Calu3 (cell line): ENCODE data around the gene KAZN. TPM values are rescaled to one million over a fixed set of nuclear protein-coding genes. Genes with fewer than 3 reads are reported as not detected.

ENCODE experiments used
- BruUV-seq: library from RNA; stranded (reverse); fragments of 400-500 nt; replicated peaks from 2 replicates; lab custom pipeline; 2021; lab: Mats Ljungman, UMichigan
- CTCF ChIA-PET: fragments of 300-600 bp; sonication (Branson Sonifier 250); formaldehyde crosslinking; loops from one replicate; lab custom pipeline; 2022; ENCODE audit warnings: antibody characterized with exemption; lab: Charles Lee
- DNase-seq: peaks from one replicate; pipeline ENCODE4 v3.0.0; 2022
- H3K27ac Mint-ChIP-seq: one replicate; pipeline ENCODE4 v1.8.0; 2022; ENCODE audit warnings: mixed read lengths; ENCODE audit not compliant: unreplicated experiment
- H3K27me3 Mint-ChIP-seq: one replicate; pipeline ENCODE4 v1.8.0; 2022; ENCODE audit warnings: mixed read lengths; ENCODE audit not compliant: unreplicated experiment
- H3K36me3 Mint-ChIP-seq: one replicate; pipeline ENCODE4 v1.8.0; 2022; ENCODE audit warnings: mild to moderate bottlenecking, moderate library complexity, mixed read lengths; ENCODE audit not compliant: insufficient read depth, unreplicated experiment
- H3K4me1 Mint-ChIP-seq: one replicate; pipeline ENCODE4 v1.8.0; 2022; ENCODE audit warnings: mild to moderate bottlenecking, low read depth, mixed read lengths; ENCODE audit not compliant: unreplicated experiment
- H3K4me3 Mint-ChIP-seq: one replicate; pipeline ENCODE4 v1.8.0; 2022; ENCODE audit warnings: mild to moderate bottlenecking, low read depth, moderate library complexity, mixed read lengths; ENCODE audit not compliant: unreplicated experiment
- H3K9me3 Mint-ChIP-seq: one replicate; pipeline ENCODE4 v1.8.0; 2022; ENCODE audit warnings: low read depth, mixed read lengths; ENCODE audit not compliant: unreplicated experiment
- CTCF ChIP-seq: fragments of 200-600 bp; IDR thresholded peaks from one replicate; pipeline ENCODE4 v1.8.0; 2022; ENCODE audit warnings: antibody characterized with exemption; ENCODE audit not compliant: unreplicated experiment
- intact Hi-C: fragments of 100-400 bp; cut with micrococcal nuclease; formaldehyde crosslinking; loops from one replicate; pipeline ENCODE4 v1.10.0; 2022; ENCODE audit not compliant: unreplicated experiment
- total RNA-seq: library from RNA; stranded (reverse); gene quantifications from 2 replicates; pipeline ENCODE4 v1.2.3, GENCODE V29; 2022

KAZN gene
- total RNA-seq, 1 experiment from 2014 or later = 3.6 TPM

- DNase-seq = no peak
- no TSS peak for BruUV-seq
- Mint-ChIP-seq H3K27ac (no peak overlapping the region), H3K4me1 (no peaks in the 10 kb centered on the region), H3K4me3 (no peak overlapping the region), H3K27me3 (no peaks in the 10 kb centered on the region), H3K9me3 (peaks cover 5% of the 10 kb centered on the region), H3K36me3 (no peaks in the 10 kb centered on the region)
- intact Hi-C loops = no loop called here
- TF ChIP-seq CTCF = no peak
- CTCF ChIA-PET = no interaction called here
Observed at GRCh38 chr1:14676400-14676799, 77.9 kb downstream of the KAZN start.

DNA sequence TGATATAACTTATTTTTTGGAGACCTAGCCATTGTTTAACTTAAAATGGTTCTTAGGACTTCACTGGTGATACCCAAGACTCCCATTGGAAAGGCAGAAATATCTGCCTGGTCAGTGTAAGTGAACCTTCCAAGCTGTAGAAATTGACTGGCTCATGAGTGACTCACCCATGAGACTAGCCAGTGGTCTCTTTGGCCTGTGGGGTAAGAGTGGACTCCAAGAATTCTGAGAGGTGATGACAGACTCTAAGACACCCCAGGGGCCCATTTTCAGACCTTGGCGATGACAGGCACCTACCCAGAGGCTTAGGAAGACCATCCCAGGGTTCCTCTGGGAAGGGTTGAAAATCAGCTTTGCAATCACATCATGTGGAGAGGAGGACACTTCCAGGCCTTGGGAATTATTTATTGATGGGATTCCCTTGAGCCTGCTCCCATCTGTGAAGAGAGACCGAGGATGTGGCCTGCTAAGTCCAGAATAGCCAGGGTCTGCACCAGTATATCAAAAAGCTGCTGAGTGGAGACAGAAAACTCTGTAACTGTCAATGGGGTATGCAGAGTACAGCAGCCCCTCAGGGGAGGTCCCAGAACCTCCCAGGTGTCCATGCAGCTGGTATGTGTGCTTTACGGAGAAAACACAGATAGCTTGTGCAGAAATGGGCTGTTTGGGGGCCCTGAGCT is 78.9 kb downstream of the KAZN start:
- no TSS peak for BruUV-seq
- no peaks in the 10 kb centered on the region for H3K4me1 Mint-ChIP-seq
- intact Hi-C loops = no loop called here
- DNase-seq = no peak
- H3K27me3 Mint-ChIP-seq = no peaks in the 10 kb centered on the region
- TF ChIP-seq CTCF = no peak
- H3K36me3 Mint-ChIP-seq = no peaks in the 10 kb centered on the region
- no peak overlapping the region for H3K4me3 Mint-ChIP-seq
- CTCF ChIA-PET = no interaction called here
- H3K27ac Mint-ChIP-seq = no peak overlapping the region
- peaks cover 7% of the 10 kb centered on the region for H3K9me3 Mint-ChIP-seq

- CTCF ChIA-PET = no interaction called here
- intact Hi-C loops = no loop called here
- Mint-ChIP-seq H3K4me1 (no peaks in the 10 kb centered on the region), H3K9me3 (peaks cover 9% of the 10 kb centered on the region), H3K27me3 (no peaks in the 10 kb centered on the region), H3K36me3 (no peaks in the 10 kb centered on the region), H3K4me3 (no peak overlapping the region), H3K27ac (no peak overlapping the region)
- TF ChIP-seq CTCF = no peak
- DNase-seq = no peak
- no TSS peak for BruUV-seq
Observed at GRCh38 chr1:14678011-14678638, 79.6 kb downstream of the KAZN start.

- intact Hi-C loops = no loop called here
- TF ChIP-seq CTCF = no peak
- no peak for DNase-seq
- Mint-ChIP-seq H3K27ac (no peak overlapping the region), H3K4me3 (no peak overlapping the region), H3K4me1 (no peaks in the 10 kb centered on the region), H3K36me3 (no peaks in the 10 kb centered on the region), H3K9me3 (peaks cover 9% of the 10 kb centered on the region), H3K27me3 (no peaks in the 10 kb centered on the region)
- CTCF ChIA-PET = no interaction called here
- BruUV-seq = no TSS peak
Observed at GRCh38 chr1:14679027-14679688, 80.7 kb downstream of the KAZN start.
